Osteocyte (in vitro differentiated cells): ENCODE results near the gene PCDHGA4. TPM values are rescaled to one million over a fixed set of nuclear protein-coding genes. Genes with fewer than 3 reads are reported as not detected.

Source experiments
- DNase-seq: peaks from one replicate; pipeline ENCODE4 v3.0.0; 2021; ENCODE audit warnings: mixed read lengths; ENCODE audit not compliant: unreplicated experiment; ENCODE audit errors: extremely low spot score
- H3K27ac Mint-ChIP-seq: one replicate; pipeline ENCODE4 v1.8.0; 2021; ENCODE audit warnings: mild to moderate bottlenecking, mixed read lengths; ENCODE audit not compliant: unreplicated experiment
- H3K27me3 Mint-ChIP-seq: one replicate; pipeline ENCODE4 v1.8.0; 2021; ENCODE audit warnings: mixed read lengths; ENCODE audit not compliant: unreplicated experiment
- H3K36me3 Mint-ChIP-seq: one replicate; pipeline ENCODE4 v1.8.0; 2021; ENCODE audit warnings: mixed read lengths; ENCODE audit not compliant: unreplicated experiment
- H3K4me1 Mint-ChIP-seq: one replicate; pipeline ENCODE4 v1.8.0; 2021; ENCODE audit warnings: mixed read lengths; ENCODE audit not compliant: unreplicated experiment
- H3K4me3 Mint-ChIP-seq: one replicate; pipeline ENCODE4 v1.8.0; 2021; ENCODE audit warnings: mild to moderate bottlenecking, moderate library complexity, mixed read lengths; ENCODE audit not compliant: unreplicated experiment
- H3K9me3 Mint-ChIP-seq: one replicate; pipeline ENCODE4 v1.8.0; 2021; ENCODE audit warnings: mixed read lengths; ENCODE audit not compliant: unreplicated experiment
- total RNA-seq: library from RNA; stranded (reverse); gene quantifications from 2 replicates; pipeline ENCODE4 v1.2.1, GENCODE V29; 2021
- TF ChIP-seq, protein P1 (sequence below): fragments of 200-600 bp; sonication (generic); IDR thresholded peaks from 2 replicates; pipeline ENCODE4 v1.5.0; 2021; ENCODE audit warnings: antibody characterized with exemption, mild to moderate bottlenecking, moderate library complexity

The PCDHGA4 gene
- total RNA-seq, 1 donor from 2014 or later = 0.27 TPM

DNA sequence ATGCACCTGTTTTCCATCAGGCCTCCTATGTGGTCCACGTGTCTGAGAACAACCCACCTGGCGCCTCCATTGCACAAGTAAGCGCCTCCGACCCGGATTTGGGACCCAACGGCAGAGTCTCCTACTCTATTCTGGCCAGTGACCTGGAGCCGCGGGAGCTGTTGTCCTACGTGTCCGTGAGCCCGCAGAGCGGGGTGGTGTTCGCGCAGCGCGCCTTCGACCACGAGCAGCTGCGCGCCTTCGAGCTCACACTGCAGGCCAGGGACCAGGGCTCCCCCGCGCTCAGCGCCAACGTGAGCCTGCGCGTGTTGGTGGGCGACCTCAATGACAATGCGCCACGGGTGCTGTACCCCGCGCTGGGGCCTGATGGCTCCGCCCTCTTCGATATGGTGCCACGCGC lies 3.2 kb upstream of the PCDHGA4 start:
- Mint-ChIP-seq H3K27me3 (no peaks in the 10 kb centered on the region), H3K36me3 (peaks cover 1% of the 10 kb centered on the region), H3K4me3 (no peak overlapping the region), H3K9me3 (peaks cover 28% of the 10 kb centered on the region), H3K27ac (no peak overlapping the region), H3K4me1 (peaks cover 1% of the 10 kb centered on the region)
- TF ChIP-seq, protein P1, sequence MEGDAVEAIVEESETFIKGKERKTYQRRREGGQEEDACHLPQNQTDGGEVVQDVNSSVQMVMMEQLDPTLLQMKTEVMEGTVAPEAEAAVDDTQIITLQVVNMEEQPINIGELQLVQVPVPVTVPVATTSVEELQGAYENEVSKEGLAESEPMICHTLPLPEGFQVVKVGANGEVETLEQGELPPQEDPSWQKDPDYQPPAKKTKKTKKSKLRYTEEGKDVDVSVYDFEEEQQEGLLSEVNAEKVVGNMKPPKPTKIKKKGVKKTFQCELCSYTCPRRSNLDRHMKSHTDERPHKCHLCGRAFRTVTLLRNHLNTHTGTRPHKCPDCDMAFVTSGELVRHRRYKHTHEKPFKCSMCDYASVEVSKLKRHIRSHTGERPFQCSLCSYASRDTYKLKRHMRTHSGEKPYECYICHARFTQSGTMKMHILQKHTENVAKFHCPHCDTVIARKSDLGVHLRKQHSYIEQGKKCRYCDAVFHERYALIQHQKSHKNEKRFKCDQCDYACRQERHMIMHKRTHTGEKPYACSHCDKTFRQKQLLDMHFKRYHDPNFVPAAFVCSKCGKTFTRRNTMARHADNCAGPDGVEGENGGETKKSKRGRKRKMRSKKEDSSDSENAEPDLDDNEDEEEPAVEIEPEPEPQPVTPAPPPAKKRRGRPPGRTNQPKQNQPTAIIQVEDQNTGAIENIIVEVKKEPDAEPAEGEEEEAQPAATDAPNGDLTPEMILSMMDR = no peak
- no peak for DNase-seq

DNA sequence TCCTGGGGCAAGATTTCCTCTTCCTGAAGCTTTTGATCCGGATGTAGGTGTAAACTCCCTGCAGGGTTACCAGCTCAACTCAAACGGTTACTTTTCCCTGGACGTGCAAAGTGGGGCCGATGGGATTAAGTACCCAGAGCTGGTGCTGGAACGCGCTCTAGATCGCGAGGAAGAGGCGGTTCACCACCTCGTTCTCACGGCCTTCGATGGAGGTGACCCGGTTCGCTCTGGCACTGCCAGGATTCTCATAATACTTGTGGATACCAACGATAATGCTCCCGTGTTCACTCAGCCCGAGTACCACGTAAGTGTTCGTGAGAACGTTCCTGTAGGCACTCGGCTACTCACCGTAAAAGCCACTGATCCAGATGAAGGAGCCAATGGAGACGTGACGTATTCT lies 820 bp downstream of the PCDHGA4 start:
- Mint-ChIP-seq H3K36me3 (no peaks in the 10 kb centered on the region), H3K4me1 (no peaks in the 10 kb centered on the region), H3K27me3 (no peaks in the 10 kb centered on the region), H3K27ac (no peak overlapping the region), H3K9me3 (peaks cover 37% of the 10 kb centered on the region), H3K4me3 (no peak overlapping the region)
- no peak for DNase-seq
- TF ChIP-seq, protein P1 = no peak

DNA sequence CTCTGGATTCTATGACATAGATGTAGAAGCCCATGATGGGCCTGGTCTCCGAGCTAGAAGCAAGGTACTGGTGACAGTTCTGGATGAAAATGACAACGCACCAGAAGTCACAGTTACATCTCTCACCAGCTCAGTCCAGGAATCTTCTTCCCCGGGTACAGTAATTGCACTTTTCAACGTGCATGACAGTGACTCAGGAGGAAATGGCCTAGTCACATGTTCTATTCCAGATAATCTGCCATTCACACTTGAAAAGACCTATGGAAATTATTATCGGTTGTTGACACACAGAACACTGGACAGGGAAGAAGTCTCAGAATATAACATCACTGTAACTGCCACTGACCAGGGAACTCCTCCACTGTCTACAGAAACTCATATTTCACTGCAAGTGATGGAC lies 1.3 kb downstream of the PCDHGA4 start:
- H3K27me3 Mint-ChIP-seq = no peaks in the 10 kb centered on the region
- DNase-seq = no peak
- peaks cover 38% of the 10 kb centered on the region for H3K9me3 Mint-ChIP-seq
- no peaks in the 10 kb centered on the region for H3K4me1 Mint-ChIP-seq
- TF ChIP-seq, protein P1 = no peak
- H3K36me3 Mint-ChIP-seq = no peaks in the 10 kb centered on the region
- no peak overlapping the region for H3K27ac Mint-ChIP-seq
- H3K4me3 Mint-ChIP-seq = no peak overlapping the region

DNA sequence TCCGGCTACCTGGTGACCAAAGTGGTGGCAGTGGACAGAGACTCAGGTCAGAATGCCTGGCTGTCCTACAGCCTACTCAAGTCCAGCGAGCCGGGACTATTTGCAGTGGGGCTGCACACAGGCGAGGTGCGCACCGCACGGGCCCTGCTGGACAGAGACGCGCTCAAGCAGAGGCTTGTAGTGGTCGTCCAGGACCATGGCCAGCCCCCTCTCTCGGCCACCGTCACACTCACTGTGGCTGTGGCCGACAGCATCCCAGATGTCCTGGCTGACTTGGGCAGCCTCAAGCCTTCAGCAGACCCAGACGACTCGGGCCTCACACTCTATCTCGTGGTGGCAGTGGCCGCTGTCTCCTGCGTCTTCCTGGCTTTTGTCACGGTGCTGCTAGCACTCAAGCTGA lies 2.1 kb downstream of the PCDHGA4 start:
- H3K4me1 Mint-ChIP-seq = no peaks in the 10 kb centered on the region
- no peak for DNase-seq
- no peaks in the 10 kb centered on the region for H3K27me3 Mint-ChIP-seq
- no peaks in the 10 kb centered on the region for H3K36me3 Mint-ChIP-seq
- peaks cover 38% of the 10 kb centered on the region for H3K9me3 Mint-ChIP-seq
- no peak overlapping the region for H3K4me3 Mint-ChIP-seq
- H3K27ac Mint-ChIP-seq = no peak overlapping the region
- TF ChIP-seq, protein P1 = no peak

DNA sequence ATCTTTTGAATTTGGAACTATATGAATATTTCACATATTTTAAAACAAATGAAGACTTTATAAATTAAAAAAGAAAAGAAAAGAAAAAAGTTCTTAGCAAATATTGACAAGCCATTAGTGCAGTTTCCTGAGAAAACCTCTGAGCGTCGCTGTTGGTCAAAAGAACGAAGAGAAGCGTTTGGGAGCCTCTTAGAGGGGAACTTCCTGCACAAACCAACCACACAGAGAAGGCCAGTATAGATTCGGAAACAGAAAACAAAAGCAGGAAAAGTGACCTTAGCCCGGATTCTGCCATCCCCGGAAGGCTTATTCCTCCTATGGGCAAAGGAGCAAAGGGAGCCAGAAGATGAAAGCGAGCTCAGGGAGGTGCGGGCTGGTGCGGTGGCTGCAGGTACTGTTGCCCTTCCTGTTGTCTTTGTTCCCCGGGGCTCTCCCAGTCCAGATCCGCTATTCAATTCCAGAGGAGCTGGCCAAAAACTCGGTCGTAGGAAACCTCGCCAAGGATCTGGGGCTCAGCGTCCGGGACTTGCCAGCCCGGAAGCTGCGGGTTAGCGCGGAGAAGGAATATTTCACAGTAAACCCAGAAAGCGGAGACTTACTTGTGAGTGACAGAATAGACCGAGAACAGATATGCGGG lies 5.1 kb downstream of the PCDHGA4 start, which contains the start of gene PCDHGB2:
TSS of gene PCDHGB2 (plus strand) at position 205 of the 637 bp plus-strand sequence. CDS start at position 347, 142 bp downstream.
- TF ChIP-seq, protein P1 = peak; percentile 9
- DNase-seq = no peak
- Mint-ChIP-seq H3K9me3 (peaks cover 45% of the 10 kb centered on the region), H3K4me3 (no peak within 1 kb of the TSS), H3K4me1 (no peaks in the 10 kb centered on the region), H3K27ac (no peak within 1 kb of the TSS), H3K36me3 (no peaks in the 10 kb centered on the region), H3K27me3 (no peaks in the 10 kb centered on the region)
